HepG2 (cell line): ENCODE measurements around the gene SV2B.

Experiments
- ADNP ChIP-seq: sonication (generic); formaldehyde crosslinking; IDR thresholded peaks from 2 replicates; pipeline ENCODE4 v1.4.0; 2020; ENCODE audit warnings: missing genetic modification reagents
- CTCF ChIP-seq: sonication (generic); formaldehyde crosslinking; IDR thresholded peaks from 2 replicates; pipeline ENCODE4 v1.5.0; 2020; ENCODE audit warnings: mild to moderate bottlenecking, missing genetic modification reagents, moderate library complexity
- EZH2 ChIP-seq: conservative IDR thresholded peaks from 2 replicates; pipeline ENCODE4 v1.6.1; 2012; ENCODE audit warnings: mild to moderate bottlenecking, low read depth, low read length, moderate library complexity
- GABPA ChIP-seq, 2 experiments: IDR thresholded peaks; 2 replicates each; pipeline ENCODE4 v1.6.1; 2011 to 2016; ENCODE audit warnings: low read depth in 2 of 2, low read length in 1 of 2, missing biosample characterization in 1 of 2, missing genetic modification characterization in 1 of 2
- HNF4A ChIP-seq: sonication (generic); formaldehyde crosslinking; IDR thresholded peaks from 2 replicates; pipeline ENCODE4 v1.4.0; 2020; ENCODE audit warnings: missing genetic modification reagents
- PBX3 ChIP-seq: sonication (generic); formaldehyde crosslinking; IDR thresholded peaks from 2 replicates; pipeline ENCODE4 v1.8.1; 2023; ENCODE audit warnings: missing genetic modification reagents, inconsistent platforms, borderline replicate concordance
- REST ChIP-seq, 2 experiments: IDR thresholded peaks; 2 replicates each; pipeline ENCODE4 v1.6.1; 2011 to 2012; ENCODE audit warnings: low read length in 2 of 2, borderline replicate concordance in 1 of 2, low read depth in 1 of 2, mild to moderate bottlenecking in 1 of 2, moderate library complexity in 1 of 2
- SRF ChIP-seq: IDR thresholded peaks from 2 replicates; pipeline ENCODE4 v1.6.1; 2011; ENCODE audit warnings: mild to moderate bottlenecking, low read depth, low read length, moderate library complexity
- TFDP2 ChIP-seq: sonication (generic); formaldehyde crosslinking; IDR thresholded peaks from 2 replicates; pipeline ENCODE4 v1.4.0; 2020; ENCODE audit warnings: missing genetic modification reagents
- ZNF362 ChIP-seq: sonication (generic); formaldehyde crosslinking; IDR thresholded peaks from 2 replicates; pipeline ENCODE4 v1.4.0; 2020; ENCODE audit warnings: missing genetic modification reagents, mild to moderate bottlenecking, borderline replicate concordance
- ZNF468 ChIP-seq: sonication (generic); formaldehyde crosslinking; IDR thresholded peaks from 2 replicates; pipeline ENCODE4 v1.8.0; 2022; ENCODE audit warnings: mild to moderate bottlenecking, moderate library complexity, missing genetic modification reagents
- ZNF687 ChIP-seq: sonication (generic); formaldehyde crosslinking; IDR thresholded peaks from 2 replicates; pipeline ENCODE4 v1.5.1; 2020; ENCODE audit warnings: mild to moderate bottlenecking, missing genetic modification reagents, moderate library complexity
- ZZZ3 ChIP-seq: sonication (generic); formaldehyde crosslinking; IDR thresholded peaks from 2 replicates; pipeline ENCODE4 v1.4.0; 2020; ENCODE audit warnings: missing genetic modification reagents, mild to moderate bottlenecking, borderline replicate concordance

GRCh38 chr15:91158415-91159394 is 58.6 kb downstream of the SV2B start:
- TF ChIP-seq TFDP2 (CRISPR knock-in tag) (no peak), SRF (no peak), ADNP (no peak), ZNF468 (CRISPR knock-in tag) (no peak), ZNF362 (CRISPR knock-in tag) (no peak), CTCF (CRISPR knock-in tag) (no peak), ZNF687 (CRISPR knock-in tag) (no peak), ZZZ3 (CRISPR knock-in tag) (no peak), PBX3 (CRISPR knock-in tag) (no peak), REST (IDR thresholded peaks at IDR 0.05; ENCODE audit: borderline replicate concordance in 1 of 2, low read depth in 1 of 2, low read length in 2 of 2) (no peak), HNF4A (CRISPR knock-in tag) (no peak), GABPA (IDR thresholded peaks at IDR 0.05; ENCODE audit: low read depth, low read length) (no peak), GABPA (CRISPR knock-in tag; IDR thresholded peaks at IDR 0.05; ENCODE audit: low read depth) (no peak), EZH2 (no peak)
